Stomach (tissue), 9 donors: ENCODE measurements around the gene ARG2. TPM values are rescaled to one million over a fixed set of nuclear protein-coding genes. Genes with fewer than 3 reads are reported as not detected.
A peak's percentile ranks its signal among the peaks of the same experiment; 100 is the strongest.
"Not testable (repeated sequence)": the region's sequence is repeated elsewhere in the genome, so short reads cannot be mapped to it uniquely, and the experiment has no call there.

Source experiments
- DNase-seq, 2 donors: peaks; one replicate each; pipeline versions ENCODE4 v3.0.0 to v3.0.0-alpha.2; 2013 to 2019
- H3K27ac ChIP-seq, 5 donors: fragments of 200-600 bp in 4 of 5; sonication (generic) in 4 of 5; one replicate each; pipeline ENCODE4 v1.5.1; 2013 to 2019; ENCODE audit warnings: mild to moderate bottlenecking in 1 of 5, moderate library complexity in 1 of 5
- H3K27me3 ChIP-seq, 3 donors: fragments of 200-600 bp; sonication (generic); one replicate each; pipeline ENCODE4 v1.5.1; 2017 to 2019; ENCODE audit warnings: mixed run types in 1 of 3
- H3K36me3 ChIP-seq, 4 donors: fragments of 200-600 bp; sonication (generic); 1 replicate in 3 of 4; 2 replicates in 1 of 4; pipeline ENCODE4 v1.5.1; 2016 to 2019
- H3K4me1 ChIP-seq, 4 donors: fragments of 200-600 bp; sonication (generic); one replicate each; pipeline ENCODE4 v1.5.1; 2016 to 2019
- H3K4me3 ChIP-seq, 4 donors: fragments of 200-600 bp; sonication (generic) in 3 of 4; one replicate each; pipeline ENCODE4 v1.5.1; 2016 to 2019; ENCODE audit warnings: mild to moderate bottlenecking in 1 of 4
- H3K9me3 ChIP-seq, 4 donors: fragments of 200-600 bp; sonication (generic); one replicate each; pipeline ENCODE4 v1.5.1; 2016 to 2019
- CTCF ChIP-seq, 7 experiments: fragments of 450-650 bp in 4 of 7; fragments of 200-600 bp in 3 of 7; sonication (generic) in 3 of 7; IDR thresholded peaks; one replicate each; pipeline ENCODE4 v1.5.1; 2016 to 2019; ENCODE audit warnings: antibody characterized with exemption in 7 of 7, control low read depth in 2 of 7, mild to moderate bottlenecking in 1 of 7
- EP300 ChIP-seq: sonication (generic); formaldehyde crosslinking; IDR thresholded peaks from one replicate; pipeline ENCODE4 v1.6.1; 2017; ENCODE audit warnings: antibody characterized with exemption
- POLR2A ChIP-seq, 4 donors: fragments of 450-650 bp; IDR thresholded peaks; one replicate each; pipeline ENCODE4 v1.6.1; 2016; ENCODE audit warnings: antibody characterized with exemption in 4 of 4, control low read depth in 2 of 4, mild to moderate bottlenecking in 1 of 4, moderate library complexity in 1 of 4
- POLR2AphosphoS5 ChIP-seq, 3 donors: sonication (generic); formaldehyde crosslinking; IDR thresholded peaks; one replicate each; pipeline ENCODE4 v1.6.1; 2016; ENCODE audit warnings: antibody characterized with exemption in 3 of 3
- WGBS, 5 donors: extraction: QIAGEN DNeasy Blood & Tissue Kit in 3 of 5; methylation state at CpG; one replicate each; pipeline versions ENCODE4 v1.1.5 to v1.1.7; 2013 to 2018; 5-methylcytosine and 5-hydroxymethylcytosine counted together
- intact Hi-C: fragments of 100-400 bp; cut with DNase I; formaldehyde crosslinking; loops from one replicate; pipeline ENCODE4 v1.15.1; 2023; ENCODE audit warnings: low total_unique reads
- polyA plus RNA-seq, 3 donors: library from polyadenylated mRNA; stranded (reverse); fragments of 200-250 nt; gene quantifications; one replicate each; pipeline ENCODE4 v1.2.3, GENCODE V29; 2013
- total RNA-seq, 5 donors: library from RNA; depleted of rRNA; stranded (reverse); fragments of >200 nt; gene quantifications; one replicate each; pipeline versions ENCODE4 v1.1.0 to v1.2.3, GENCODE V29; 2014 to 2016
- donor health status: healthy with polysubstance abuse.
- donor health status: Bipolar disorder and iron deficiency.
- donor health status: healthy.

Gene ARG2
- total and polyA plus RNA-seq, 8 donors: 1.2 to 9.4 (median 4.0) TPM; not detected in 1

GRCh38 chr14:67595392-67595791 lies 24.3 kb upstream of the ARG2 start:
- Histone ChIP-seq H3K4me1 (peaks cover under 1 to 26% (median 13%) of the 10 kb centered on the region in 4 donors), H3K9me3 (no peaks in the 10 kb centered on the region), H3K36me3 (peaks cover 27 to 48% (median 42%) of the 10 kb centered on the region in 4 donors), H3K27me3 (no peaks in the 10 kb centered on the region), H3K4me3 (no peak overlapping the region), H3K27ac (no peak overlapping the region)
- intact Hi-C loops: no loop called here
- WGBS, 5 donors: 90 to 96% (median 93%) methylated on average over 2 of the region's 2 CpGs
- DNase-seq: no peak
- TF ChIP-seq EP300 (no peak), CTCF (IDR thresholded peaks at IDR 0.05) (no peak), POLR2AphosphoS5 (IDR thresholded peaks at IDR 0.05) (no peak), POLR2A (IDR thresholded peaks at IDR 0.05) (no peak)

DNA sequence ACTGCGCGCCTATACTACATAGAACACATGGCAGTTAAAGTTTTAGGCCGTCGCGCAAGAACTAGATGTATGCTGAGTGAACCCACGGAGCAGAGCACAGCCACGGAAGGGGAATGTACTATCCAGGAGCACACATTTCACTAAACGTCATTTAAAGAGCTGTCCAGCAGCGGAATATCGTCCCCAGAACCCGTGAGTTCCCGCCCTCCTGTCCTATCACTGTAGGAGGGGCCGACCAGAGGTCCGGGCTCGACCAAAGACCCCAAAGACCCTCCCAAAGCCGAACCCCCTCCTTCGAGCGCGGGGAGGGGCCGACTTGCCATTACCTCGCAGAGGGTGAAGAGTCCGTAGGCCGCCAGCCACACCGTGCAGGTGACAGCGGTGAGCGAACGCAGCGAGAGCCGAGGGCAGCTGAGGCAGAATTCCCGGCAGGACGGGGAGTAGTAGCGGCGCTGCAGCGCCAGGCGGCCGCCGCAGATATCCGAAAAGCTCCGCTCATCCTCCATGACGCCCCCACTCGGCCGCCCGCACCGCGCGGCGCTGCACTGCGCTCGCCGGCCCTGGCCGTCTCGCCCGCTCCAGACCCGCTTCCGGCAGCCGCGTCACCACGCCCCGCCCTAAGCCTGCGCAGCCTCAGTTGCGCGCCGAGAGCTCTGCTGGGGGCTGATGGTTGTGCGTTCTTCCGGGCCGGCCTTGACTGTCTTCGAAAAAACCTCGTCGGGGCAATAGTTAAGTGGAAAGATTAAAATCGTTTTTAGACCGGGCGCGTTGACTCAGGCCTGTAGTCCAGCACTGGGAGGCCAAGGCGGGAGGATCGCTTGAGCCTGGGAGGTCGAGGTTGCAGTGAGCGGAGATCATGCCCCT lies 19.8 kb upstream of the ARG2 start, which contains the start of gene PIGH:
PIGH (minus strand) TSS at position 571 of the 864 bp plus-strand sequence; CDS start at position 506, 65 bp downstream.
- Histone ChIP-seq H3K27ac (peak within 1 kb of the TSS; percentile 87 to 95 (median 89)), H3K4me3 (peak within 1 kb of the TSS; percentile 69 to 98 (median 85)), H3K27me3 (no peaks in the 10 kb centered on the region), H3K36me3 (peaks cover 0 to 4% (median 0%) of the 10 kb centered on the region in 4 donors), H3K9me3 (no peaks in the 10 kb centered on the region), H3K4me1 (peaks cover 5 to 31% (median 18%) of the 10 kb centered on the region in 4 donors)
- intact Hi-C loops: no loop called here
- DNase-seq: peak; percentile 92 to 97
- TF ChIP-seq CTCF (IDR thresholded peaks at IDR 0.05) (peak in 5 of 7 experiments; percentile 17 to 64 (median 50)), POLR2A (IDR thresholded peaks at IDR 0.05) (peak in 2 of 4 donors; percentile 40 to 67), EP300 (no peak), POLR2AphosphoS5 (IDR thresholded peaks at IDR 0.05) (peak; percentile 88 to 97 (median 96))
- 3 to 7% (median 3%) methylated on average over 51 to 77 of the region's 77 CpGs for WGBS, 5 donors

DNA sequence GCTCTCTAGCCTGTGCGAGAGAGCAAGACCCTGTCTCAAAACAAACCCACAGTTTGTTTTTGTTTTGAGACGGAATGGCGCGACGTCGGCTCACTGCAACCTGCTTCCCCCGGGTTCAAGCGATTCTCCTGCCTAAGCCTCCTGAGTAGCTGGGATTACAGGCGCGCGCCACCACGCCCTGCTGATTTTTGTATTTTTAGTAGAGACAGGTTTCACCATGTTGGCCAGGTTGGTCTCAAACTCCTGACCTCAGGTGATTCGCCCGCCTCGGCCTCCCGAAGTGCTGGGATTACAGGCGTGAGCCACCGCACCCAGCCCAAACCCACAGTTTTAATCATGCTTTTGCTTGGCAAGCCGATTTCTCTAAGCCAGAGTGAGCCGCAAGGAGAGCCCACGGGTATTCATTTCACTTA lies 19.2 kb upstream of the ARG2 start:
- DNase-seq, H3K9me3 ChIP-seq, H3K27me3 ChIP-seq, intact Hi-C loops, H3K36me3 ChIP-seq: not testable (repeated sequence)
- Histone ChIP-seq H3K4me3 (peak overlapping the region; percentile 69 to 98 (median 85)), H3K4me1 (peaks cover 5 to 31% (median 18%) of the 10 kb centered on the region in 4 donors), H3K27ac (peak overlapping the region; percentile 87 to 95 (median 89))
- 86 to 93% (median 88%) methylated on average over 21 of the region's 21 CpGs for WGBS, 5 donors

GRCh38 chr14:67602076-67602475 lies 17.6 kb upstream of the ARG2 start:
- no peak for TF ChIP-seq EP300
- TF ChIP-seq POLR2A (IDR thresholded peaks at IDR 0.05): no peak
- TF ChIP-seq POLR2AphosphoS5 (IDR thresholded peaks at IDR 0.05): no peak
- no peak for TF ChIP-seq CTCF (IDR thresholded peaks at IDR 0.05)
- Histone ChIP-seq H3K27ac (no peak overlapping the region), H3K4me3 (no peak overlapping the region), H3K4me1 (peaks cover 5 to 26% (median 18%) of the 10 kb centered on the region in 4 donors), H3K36me3 (no peaks in the 10 kb centered on the region), H3K27me3 (no peaks in the 10 kb centered on the region), H3K9me3 (no peaks in the 10 kb centered on the region)
- intact Hi-C loops: no loop called here
- no peak for DNase-seq
- 60 to 70% (median 68%) methylated on average over 7 of the region's 7 CpGs for WGBS, 5 donors
